ENCODE data around the gene TMEM272.

- TF ChIP-seq ZNF274 (IDR thresholded peaks at IDR 0.05; ENCODE audit: low read depth, low read length) (no peak), POLR2A (IDR thresholded peaks at IDR 0.05; ENCODE audit: borderline replicate concordance, extremely low read depth, insufficient read depth, insufficient read length) (no peak), EZH2 (IDR thresholded peaks at IDR 0.05) (no peak), CTCF (IDR thresholded peaks at IDR 0.05 in 2 of 3, conservative IDR thresholded peaks at IDR 0.05 in 1 of 3; ENCODE audit: borderline replicate concordance in 1 of 3, insufficient read depth in 1 of 3, low read depth in 2 of 3, low read length in 2 of 3) (no peak), FOSL1 (IDR thresholded peaks at IDR 0.05; ENCODE audit: low read depth) (no peak)
- TF ChIP-seq, protein P1, sequence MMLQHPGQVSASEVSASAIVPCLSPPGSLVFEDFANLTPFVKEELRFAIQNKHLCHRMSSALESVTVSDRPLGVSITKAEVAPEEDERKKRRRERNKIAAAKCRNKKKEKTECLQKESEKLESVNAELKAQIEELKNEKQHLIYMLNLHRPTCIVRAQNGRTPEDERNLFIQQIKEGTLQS (IDR thresholded peaks at IDR 0.05) = no peak
These were observed 48.4 kb downstream of the TMEM272 start for GRCh38 chr13:51796546-51796945.
